NCI-H2196 (cell line): ENCODE measurements around the gene HFE.
"Not testable (repeated sequence)": the region's sequence is repeated elsewhere in the genome, so short reads cannot be mapped to it uniquely, and the experiment has no call there.

Source experiments
- DNase-seq: peaks from one replicate; lab custom pipeline; 2025; ENCODE audit not compliant: unreplicated experiment; lab: John Stamatoyannopoulos, UW

The HFE gene

GRCh38 chr6:26105842-26106241 lies 18.6 kb downstream of the HFE start:
- no peak for DNase-seq

- no peak for DNase-seq
Measured at GRCh38 chr6:26107935-26108334, 20.7 kb downstream of the HFE start.

- DNase-seq = no peak
Measured at GRCh38 chr6:26109772-26110171, 22.5 kb downstream of the HFE start.

- DNase-seq = no peak
Measured at GRCh38 chr6:26113570-26113969, 26.3 kb downstream of the HFE start.

GRCh38 chr6:26115226-26115625 lies 28.0 kb downstream of the HFE start:
- DNase-seq = no peak

GRCh38 chr6:26116267-26116666 lies 29.0 kb downstream of the HFE start:
- DNase-seq = no peak

- no peak for DNase-seq
Measured at GRCh38 chr6:26118999-26119398, 31.8 kb downstream of the HFE start.

- DNase-seq = not testable (repeated sequence)
Measured at GRCh38 chr6:26120115-26120514, 32.9 kb downstream of the HFE start.

GRCh38 chr6:26120807-26121140 lies 33.5 kb downstream of the HFE start:
- DNase-seq = no peak

- no peak for DNase-seq
Measured at GRCh38 chr6:26121141-26122004, 34.1 kb downstream of the HFE start.

- DNase-seq = no peak
Measured at GRCh38 chr6:26122005-26122388, 34.8 kb downstream of the HFE start.

GRCh38 chr6:26122402-26122792 lies 35.2 kb downstream of the HFE start:
- DNase-seq = no peak

- peak; percentile 96 for DNase-seq
Measured at GRCh38 chr6:26122793-26123674, 35.8 kb downstream of the HFE start.

- DNase-seq = no peak
Measured at GRCh38 chr6:26123675-26123946, 36.4 kb downstream of the HFE start.

GRCh38 chr6:26123947-26124780 lies 36.9 kb downstream of the HFE start:
- DNase-seq = peak; percentile 94

- DNase-seq = no peak
Measured at GRCh38 chr6:26124781-26125685, 37.8 kb downstream of the HFE start.

- DNase-seq = no peak
Measured at GRCh38 chr6:26126394-26127235, 39.4 kb downstream of the HFE start.

- DNase-seq = no peak
Measured at GRCh38 chr6:26128013-26128771, 41.0 kb downstream of the HFE start.

- no peak for DNase-seq
Measured at GRCh38 chr6:26129656-26130055, 42.4 kb downstream of the HFE start.
